Mesendoderm (in vitro differentiated cells): Measurements from ENCODE around the gene EVX1.

Experiments
- DNase-seq: peaks from one replicate; pipeline ENCODE4 v3.0.0; 2013
- H2AK5ac ChIP-seq: 2 replicates; pipeline ENCODE4 v1.6.1; 2013; ENCODE audit warnings: low read length, inconsistent platforms
- H2BK120ac ChIP-seq: 2 replicates; pipeline ENCODE4 v1.6.1; 2013; ENCODE audit warnings: low read depth, mild to moderate bottlenecking, low read length, moderate library complexity, mixed read lengths
- H2BK15ac ChIP-seq: replicated peaks from 2 replicates; pipeline ENCODE4 v1.6.1; 2013; ENCODE audit warnings: low read depth, mild to moderate bottlenecking, moderate library complexity
- H2BK5ac ChIP-seq: 2 replicates; pipeline ENCODE4 v1.6.1; 2013; ENCODE audit warnings: low read length, inconsistent platforms
- H3K18ac ChIP-seq: 2 replicates; pipeline ENCODE4 v1.6.1; 2013; ENCODE audit warnings: mild to moderate bottlenecking, low read length, mixed read lengths
- H3K23ac ChIP-seq: one replicate; pipeline ENCODE4 v1.6.1; 2013; ENCODE audit warnings: low read length
- H3K27ac ChIP-seq: 2 replicates; pipeline ENCODE4 v1.5.1; 2013; ENCODE audit warnings: low read depth, mild to moderate bottlenecking, inconsistent platforms, low read length, moderate library complexity
- H3K27me3 ChIP-seq: 2 replicates; pipeline ENCODE4 v1.6.1; 2013; ENCODE audit warnings: low read length, control low read depth, mild to moderate bottlenecking, inconsistent platforms; ENCODE audit not compliant: insufficient read depth, poor library complexity
- H3K36me3 ChIP-seq: 2 replicates; pipeline ENCODE4 v1.6.1; 2013; ENCODE audit warnings: low read length, inconsistent platforms; ENCODE audit not compliant: control insufficient read depth, insufficient read depth
- H3K4ac ChIP-seq: one replicate; pipeline ENCODE4 v1.6.1; 2013; ENCODE audit warnings: low read depth, mild to moderate bottlenecking, low read length, moderate library complexity
- H3K4me1 ChIP-seq: 2 replicates; pipeline ENCODE4 v1.6.1; 2013; ENCODE audit warnings: low read depth, low read length, inconsistent platforms; ENCODE audit not compliant: control insufficient read depth
- H3K4me2 ChIP-seq: 2 replicates; pipeline ENCODE4 v1.6.1; 2013; ENCODE audit warnings: low read length
- H3K4me3 ChIP-seq: 2 replicates; pipeline ENCODE4 v1.5.1; 2013; ENCODE audit warnings: mild to moderate bottlenecking, low read length
- H3K56ac ChIP-seq: one replicate; pipeline ENCODE4 v1.6.1; 2013; ENCODE audit warnings: low read length
- H3K79me1 ChIP-seq: 2 replicates; pipeline ENCODE4 v1.6.1; 2013; ENCODE audit warnings: low read length, inconsistent platforms
- H3K79me2 ChIP-seq: 2 replicates; pipeline ENCODE4 v1.6.1; 2013; ENCODE audit warnings: mild to moderate bottlenecking, low read length; ENCODE audit not compliant: control insufficient read depth, insufficient read depth
- H3K9ac ChIP-seq: 2 replicates; pipeline ENCODE4 v1.6.1; 2013; ENCODE audit warnings: low read length, inconsistent platforms
- H4K5ac ChIP-seq: one replicate; pipeline ENCODE4 v1.6.1; 2013; ENCODE audit warnings: low read length
- H4K8ac ChIP-seq: one replicate; pipeline ENCODE4 v1.6.1; 2013; ENCODE audit warnings: low read depth, mild to moderate bottlenecking, control low read depth, low read length, moderate library complexity
- whole genome bisulfite sequencing: extraction: QIAGEN DNeasy Blood & Tissue Kit; methylation state at CpG from one replicate; pipeline ENCODE4 v1.1.7; 2013; ENCODE audit warnings: low lambda C conversion rate, missing lambda C conversion rate; ENCODE audit not compliant: insufficient coverage; ENCODE audit errors: extremely low coverage; 5-methylcytosine and 5-hydroxymethylcytosine counted together

The EVX1 gene

DNA sequence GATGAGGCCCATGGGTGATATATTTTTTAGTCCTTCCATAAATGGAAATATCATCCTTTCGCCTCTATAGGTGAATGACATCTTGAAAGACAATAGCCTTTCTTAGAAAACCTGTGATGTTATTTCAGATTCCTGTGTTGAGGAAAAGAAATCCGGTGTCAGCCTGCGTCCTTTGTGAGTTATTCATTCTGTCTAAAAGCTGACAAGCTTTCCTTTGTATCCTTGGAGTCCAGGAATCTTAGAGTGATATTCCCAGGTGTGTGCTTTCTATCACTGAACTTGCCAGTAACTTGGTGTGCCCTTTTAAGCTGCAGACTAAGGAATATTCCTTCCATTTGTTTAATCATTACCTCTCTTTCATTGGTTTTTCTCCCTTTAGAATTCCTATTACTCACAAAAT is 41.0 kb downstream of the EVX1 start:
- no CpG with 5 or more reads among the region's 3 CpGs for WGBS
- H2BK5ac ChIP-seq: no peak overlapping the region
- no peaks in the 10 kb centered on the region for H3K4me1 ChIP-seq
- H3K36me3 ChIP-seq: no peaks in the 10 kb centered on the region
- no peaks in the 10 kb centered on the region for H3K79me1 ChIP-seq
- no peak for DNase-seq
- no peak overlapping the region for H2AK5ac ChIP-seq
- no peak overlapping the region for H3K18ac ChIP-seq
- no peaks in the 10 kb centered on the region for H3K27me3 ChIP-seq
- no peak overlapping the region for H3K4me3 ChIP-seq
- H3K27ac ChIP-seq: no peak overlapping the region
- no peak overlapping the region for H3K4ac ChIP-seq
- H4K8ac ChIP-seq: no peak overlapping the region
- H3K79me2 ChIP-seq: no peaks in the 10 kb centered on the region
- H2BK120ac ChIP-seq: no peak overlapping the region
- no peak overlapping the region for H3K9ac ChIP-seq
- H3K23ac ChIP-seq: no peak overlapping the region
- no peak overlapping the region for H3K56ac ChIP-seq
- no peak overlapping the region for H2BK15ac ChIP-seq
- H3K4me2 ChIP-seq: no peak overlapping the region
- no peak overlapping the region for H4K5ac ChIP-seq

DNA sequence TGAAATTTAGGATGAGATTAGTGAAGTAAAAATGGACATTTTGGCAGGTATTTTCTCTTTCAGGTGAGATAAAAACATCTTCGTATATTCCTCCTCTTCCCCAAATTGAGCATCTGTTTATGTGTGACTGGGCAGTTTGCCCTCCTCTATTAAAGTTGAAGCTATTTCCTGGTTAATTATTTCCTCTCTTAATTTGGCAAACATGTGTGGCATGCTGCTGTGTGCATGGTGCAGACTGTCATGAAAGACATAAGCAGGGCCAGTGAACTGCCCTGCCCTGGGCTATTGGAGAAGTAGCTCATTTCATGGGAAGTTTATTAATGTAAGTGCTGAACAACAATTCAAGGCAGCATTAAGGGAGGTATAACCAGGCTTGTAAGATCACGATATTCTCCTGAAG is 52.6 kb downstream of the EVX1 start:
- Histone ChIP-seq H3K27me3 (no peaks in the 10 kb centered on the region), H3K4me1 (no peaks in the 10 kb centered on the region), H3K4me3 (no peak overlapping the region), H3K27ac (no peak overlapping the region), H2AK5ac (no peak overlapping the region), H3K56ac (no peak overlapping the region), H2BK5ac (no peak overlapping the region), H4K8ac (no peak overlapping the region), H2BK120ac (no peak overlapping the region), H3K36me3 (no peaks in the 10 kb centered on the region), H3K9ac (no peak overlapping the region), H3K18ac (no peak overlapping the region), H3K23ac (no peak overlapping the region), H4K5ac (no peak overlapping the region), H3K4ac (no peak overlapping the region), H2BK15ac (no peak overlapping the region), H3K4me2 (no peak overlapping the region), H3K79me2 (no peaks in the 10 kb centered on the region), H3K79me1 (no peaks in the 10 kb centered on the region)
- no peak for DNase-seq
- WGBS: no CpG with 5 or more reads among the region's 2 CpGs

DNA sequence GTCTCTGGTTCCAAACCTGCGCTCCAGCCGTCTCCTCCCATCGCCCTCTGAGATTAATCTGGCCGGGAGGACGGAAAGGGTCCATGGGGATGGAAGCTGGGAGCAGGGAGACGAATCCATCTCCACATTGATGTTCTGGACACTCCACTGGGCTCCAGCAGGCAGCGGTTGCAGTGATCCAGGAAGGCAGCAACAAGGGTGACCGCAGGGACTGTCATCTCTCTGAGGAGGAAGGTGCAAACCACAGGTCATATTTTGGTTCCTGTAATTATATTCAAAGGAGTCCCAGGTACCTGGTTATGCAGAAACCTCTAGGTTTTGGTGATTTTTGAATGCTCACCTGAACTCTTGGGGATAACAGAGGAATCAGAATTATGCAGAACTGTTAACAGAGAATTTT is 54.8 kb downstream of the EVX1 start:
- WGBS: no CpG with 5 or more reads among the region's 8 CpGs
- Histone ChIP-seq H2BK15ac (no peak overlapping the region), H4K8ac (no peak overlapping the region), H3K79me1 (no peaks in the 10 kb centered on the region), H3K4me2 (no peak overlapping the region), H2BK120ac (no peak overlapping the region), H3K23ac (no peak overlapping the region), H3K27ac (no peak overlapping the region), H3K18ac (no peak overlapping the region), H3K27me3 (no peaks in the 10 kb centered on the region), H3K4me1 (no peaks in the 10 kb centered on the region), H4K5ac (no peak overlapping the region), H3K79me2 (no peaks in the 10 kb centered on the region), H3K9ac (no peak overlapping the region), H3K56ac (no peak overlapping the region), H2BK5ac (no peak overlapping the region), H3K4me3 (no peak overlapping the region), H2AK5ac (no peak overlapping the region), H3K4ac (no peak overlapping the region), H3K36me3 (no peaks in the 10 kb centered on the region)
- DNase-seq: no peak
